ENCODE results near the gene RPS21.

RPS21 gene

GRCh38 chr20:62381842-62382241 lies 5.1 kb upstream of the RPS21 start:
- H3K9me2 ChIP-seq (replicated peaks; ENCODE audit: insufficient read depth, low read length): no peaks in the 10 kb centered on the region
- H3K4me2 ChIP-seq (ENCODE audit: low read depth, low read length, poor library complexity, severe bottlenecking): no peak overlapping the region
- H3K4me3 ChIP-seq (ENCODE audit: insufficient read depth, low read length, poor library complexity, severe bottlenecking): no peak overlapping the region
- TF ChIP-seq EZH2phosphoT487 (conservative IDR thresholded peaks at IDR 0.05; ENCODE audit: low read length) (no peak), CTCF (IDR thresholded peaks at IDR 0.05; ENCODE audit: insufficient read depth, low read length, poor library complexity, severe bottlenecking) (no peak)
- peaks cover 5% of the 10 kb centered on the region; the same call in 1 of the 2 replicates for H3K36me3 ChIP-seq (ENCODE audit: low read length)
- no peaks in the 10 kb centered on the region for H3K9me3 ChIP-seq (ENCODE audit: insufficient read depth, low read length)
- no peaks in the 10 kb centered on the region for H3K27me3 ChIP-seq (ENCODE audit: low read length)
- peaks cover 15% of the 10 kb centered on the region for H3K79me2 ChIP-seq (ENCODE audit: insufficient read depth, low read length)
- 0 out of 2 replicates have a peak, but pooled peaks cover 3% of the 10 kb centered on the region for H3F3A ChIP-seq (ENCODE audit: insufficient read depth)
- H4K20me1 ChIP-seq (ENCODE audit: low read depth, low read length): no peaks in the 10 kb centered on the region
- no peak overlapping the region for H3K27ac ChIP-seq (ENCODE audit: low read depth, low read length)
- no peak overlapping the region for H2AFZ ChIP-seq (ENCODE audit: low read depth, low read length, severe bottlenecking)
- no peak overlapping the region for H3K9ac ChIP-seq (ENCODE audit: low read length)

DNA sequence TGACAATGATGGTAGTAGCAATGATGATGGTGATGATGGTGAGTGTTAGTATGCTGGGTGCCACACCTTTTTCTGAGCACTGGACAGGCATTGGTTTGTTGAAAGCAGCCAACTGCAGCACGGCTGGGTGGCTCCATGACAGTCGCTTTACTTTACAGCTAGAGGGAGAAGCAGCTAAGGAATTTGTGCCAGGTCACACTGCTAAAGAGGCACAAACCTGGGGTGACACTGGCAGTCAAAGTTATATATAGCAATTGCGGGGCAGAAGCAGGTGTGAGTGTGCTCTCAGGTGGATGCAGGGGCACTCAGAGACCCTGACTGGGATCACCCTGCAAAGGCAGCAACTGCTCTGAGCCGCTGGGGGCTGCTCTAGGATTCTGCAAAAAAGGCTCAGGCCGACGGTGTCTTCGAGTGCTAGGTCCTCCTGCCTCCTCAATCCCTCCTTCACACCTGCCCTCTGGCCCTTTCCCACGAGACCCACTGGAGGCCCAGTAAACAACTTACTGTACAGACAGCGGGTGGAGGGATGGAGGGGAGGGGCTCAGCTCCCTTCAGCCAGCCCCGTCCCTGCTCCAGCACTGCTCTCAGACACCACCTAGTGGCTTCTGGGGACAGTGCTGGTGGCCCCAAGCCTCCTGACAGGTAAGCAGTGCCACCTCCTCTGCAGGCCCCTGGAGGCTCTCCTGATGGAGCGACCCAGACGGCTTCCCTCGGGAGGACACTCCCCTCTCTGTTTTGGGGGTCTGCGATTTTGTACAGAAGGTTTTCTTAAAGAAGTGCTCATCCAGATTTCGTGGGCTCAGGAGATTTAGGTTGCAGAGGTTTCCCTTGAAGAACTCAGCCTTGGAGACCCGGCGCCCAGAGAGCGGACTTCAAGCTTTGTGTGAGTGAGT lies 4.4 kb upstream of the RPS21 start:
- H3K27me3 ChIP-seq (ENCODE audit: low read length): no peaks in the 10 kb centered on the region
- H3K27ac ChIP-seq (ENCODE audit: low read depth, low read length): no peak overlapping the region
- no peak overlapping the region for H2AFZ ChIP-seq (ENCODE audit: low read depth, low read length, severe bottlenecking)
- no peaks in the 10 kb centered on the region for H3K9me3 ChIP-seq (ENCODE audit: insufficient read depth, low read length)
- TF ChIP-seq CTCF (IDR thresholded peaks at IDR 0.05; ENCODE audit: insufficient read depth, low read length, poor library complexity, severe bottlenecking): peak; percentile 74
- TF ChIP-seq EZH2phosphoT487 (conservative IDR thresholded peaks at IDR 0.05; ENCODE audit: low read length): no peak
- peaks cover 21% of the 10 kb centered on the region for H3K79me2 ChIP-seq (ENCODE audit: insufficient read depth, low read length)
- H3K9ac ChIP-seq (ENCODE audit: low read length): no peak overlapping the region
- H4K20me1 ChIP-seq (ENCODE audit: low read depth, low read length): no peaks in the 10 kb centered on the region
- H3K4me3 ChIP-seq (ENCODE audit: insufficient read depth, low read length, poor library complexity, severe bottlenecking): no peak overlapping the region
- no peak overlapping the region for H3K4me2 ChIP-seq (ENCODE audit: low read depth, low read length, poor library complexity, severe bottlenecking)
- H3K36me3 ChIP-seq (ENCODE audit: low read length): peaks cover 5% of the 10 kb centered on the region
- H3K9me2 ChIP-seq (replicated peaks; ENCODE audit: insufficient read depth, low read length): no peaks in the 10 kb centered on the region
- H3F3A ChIP-seq (ENCODE audit: insufficient read depth): 0 out of 2 replicates have a peak, but pooled peaks cover 3% of the 10 kb centered on the region

GRCh38 chr20:62387219-62387913 lies 463 bp downstream of the RPS21 start:
- TF ChIP-seq EZH2phosphoT487 (conservative IDR thresholded peaks at IDR 0.05; ENCODE audit: low read length) (no peak), CTCF (IDR thresholded peaks at IDR 0.05; ENCODE audit: insufficient read depth, low read length, poor library complexity, severe bottlenecking) (no peak)
- peaks cover 8% of the 10 kb centered on the region; the same call in 1 of the 2 replicates for H3K36me3 ChIP-seq (ENCODE audit: low read length)
- H3K4me3 ChIP-seq (ENCODE audit: insufficient read depth, low read length, poor library complexity, severe bottlenecking): peak overlapping the region; percentile 100
- peak overlapping the region; percentile 68 for H3K27ac ChIP-seq (ENCODE audit: low read depth, low read length)
- peaks cover 28% of the 10 kb centered on the region for H3F3A ChIP-seq (ENCODE audit: insufficient read depth)
- H3K9ac ChIP-seq (ENCODE audit: low read length): peak overlapping the region; percentile 99
- no peaks in the 10 kb centered on the region for H3K9me3 ChIP-seq (ENCODE audit: insufficient read depth, low read length)
- peaks cover 38% of the 10 kb centered on the region for H3K79me2 ChIP-seq (ENCODE audit: insufficient read depth, low read length)
- H3K4me2 ChIP-seq (ENCODE audit: low read depth, low read length, poor library complexity, severe bottlenecking): peak overlapping the region; percentile 92
- H3K9me2 ChIP-seq (replicated peaks; ENCODE audit: insufficient read depth, low read length): no peaks in the 10 kb centered on the region
- no peaks in the 10 kb centered on the region for H3K27me3 ChIP-seq (ENCODE audit: low read length)
- H2AFZ ChIP-seq (ENCODE audit: low read depth, low read length, severe bottlenecking): no peak overlapping the region
- no peaks in the 10 kb centered on the region; the same call in 1 of the 2 replicates for H4K20me1 ChIP-seq (ENCODE audit: low read depth, low read length)
